GM12801 (cell line): ENCODE results near the gene CCND1.

Experiments
- CTCF ChIP-seq: IDR thresholded peaks from one replicate; pipeline ENCODE4 v1.5.1; 2011; ENCODE audit warnings: control low read depth; ENCODE audit not compliant: insufficient read length; ENCODE audit errors: extremely low read depth

Gene CCND1

GRCh38 chr11:69637941-69638871, 2.8 kb upstream of the CCND1 start:
- no peak for TF ChIP-seq CTCF

- no peak for TF ChIP-seq CTCF
These were observed 1.8 kb upstream of the CCND1 start for GRCh38 chr11:69638941-69639681.

- TF ChIP-seq CTCF, result no peak
These were observed 1.1 kb upstream of the CCND1 start for GRCh38 chr11:69639831-69640230.

GRCh38 chr11:69640260-69640994, 529 bp upstream of the CCND1 start:
- TF ChIP-seq CTCF, result no peak

- TF ChIP-seq CTCF, result no peak
These were observed 959 bp downstream of the CCND1 start for GRCh38 chr11:69641681-69642548.

GRCh38 chr11:69642549-69642912, 1.6 kb downstream of the CCND1 start:
- no peak for TF ChIP-seq CTCF
